Measurements from ENCODE around the gene ZMYND12. TPM values are rescaled to one million over a fixed set of nuclear protein-coding genes. Genes with fewer than 3 reads are reported as not detected.

The ZMYND12 gene
- total RNA-seq, 1 experiment from 2014 or later, result not detected

DNA sequence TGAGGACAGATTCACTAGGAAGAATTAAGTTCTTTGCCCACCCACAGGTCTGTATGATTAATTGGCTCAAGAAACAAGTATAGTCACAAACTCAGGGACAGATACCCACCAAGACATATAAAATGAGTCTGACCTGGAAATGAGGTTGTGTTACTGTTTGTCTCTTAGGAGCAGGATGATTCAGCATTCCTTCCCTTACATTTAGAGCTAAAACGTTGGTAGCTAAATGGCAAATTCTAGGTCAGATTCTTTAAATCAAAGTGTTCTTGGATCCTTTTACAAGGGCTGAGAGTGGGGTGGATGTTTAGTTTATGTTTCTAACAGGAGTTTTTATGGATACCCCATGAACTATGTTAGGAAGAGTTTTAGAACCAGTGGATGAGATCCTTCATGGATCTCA is 70.5 kb downstream of the ZMYND12 start:
- Histone ChIP-seq H4K20me1 (ENCODE audit: low read length) (no peaks in the 10 kb centered on the region), H3K9me2 (replicated peaks; ENCODE audit: low read length) (no peaks in the 10 kb centered on the region), H3K27ac (ENCODE audit: low read length) (no peak overlapping the region), H3K36me3 (ENCODE audit: low read depth, low read length) (no peaks in the 10 kb centered on the region), H3K9ac (ENCODE audit: low read length) (no peak overlapping the region), H3F3A (ENCODE audit: low read length, unreplicated experiment) (no peaks in the 10 kb centered on the region), H3K4me3 (ENCODE audit: low read length) (no peak overlapping the region), H3K27me3 (ENCODE audit: low read length) (no peaks in the 10 kb centered on the region), H2AFZ (ENCODE audit: low read length) (peak overlapping the region; percentile 15; the same call in 1 of the 2 replicates), H3K4me2 (ENCODE audit: low read length) (no peak overlapping the region), H3K9me3 (ENCODE audit: low read length) (no peaks in the 10 kb centered on the region), H3K4me1 (ENCODE audit: insufficient read depth, low read length) (peaks cover 12% of the 10 kb centered on the region), H3K79me2 (ENCODE audit: low read length) (no peaks in the 10 kb centered on the region)
- BruUV-seq (replicated peaks), result no TSS peak
- TF ChIP-seq EZH2phosphoT487 (IDR thresholded peaks at IDR 0.05; ENCODE audit: borderline replicate concordance, low read length), result no peak
- TF ChIP-seq, protein P1, sequence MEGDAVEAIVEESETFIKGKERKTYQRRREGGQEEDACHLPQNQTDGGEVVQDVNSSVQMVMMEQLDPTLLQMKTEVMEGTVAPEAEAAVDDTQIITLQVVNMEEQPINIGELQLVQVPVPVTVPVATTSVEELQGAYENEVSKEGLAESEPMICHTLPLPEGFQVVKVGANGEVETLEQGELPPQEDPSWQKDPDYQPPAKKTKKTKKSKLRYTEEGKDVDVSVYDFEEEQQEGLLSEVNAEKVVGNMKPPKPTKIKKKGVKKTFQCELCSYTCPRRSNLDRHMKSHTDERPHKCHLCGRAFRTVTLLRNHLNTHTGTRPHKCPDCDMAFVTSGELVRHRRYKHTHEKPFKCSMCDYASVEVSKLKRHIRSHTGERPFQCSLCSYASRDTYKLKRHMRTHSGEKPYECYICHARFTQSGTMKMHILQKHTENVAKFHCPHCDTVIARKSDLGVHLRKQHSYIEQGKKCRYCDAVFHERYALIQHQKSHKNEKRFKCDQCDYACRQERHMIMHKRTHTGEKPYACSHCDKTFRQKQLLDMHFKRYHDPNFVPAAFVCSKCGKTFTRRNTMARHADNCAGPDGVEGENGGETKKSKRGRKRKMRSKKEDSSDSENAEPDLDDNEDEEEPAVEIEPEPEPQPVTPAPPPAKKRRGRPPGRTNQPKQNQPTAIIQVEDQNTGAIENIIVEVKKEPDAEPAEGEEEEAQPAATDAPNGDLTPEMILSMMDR (conservative IDR thresholded peaks at IDR 0.05; ENCODE audit: low read depth, low read length), result no peak
- no peak for TF ChIP-seq EZH2 (IDR thresholded peaks at IDR 0.05; ENCODE audit: low read length, unreplicated experiment)
- ATAC-seq (no peak), DNase-seq (peak; percentile 38)
- intact Hi-C loops (cut with micrococcal nuclease), result no loop called here
- ChIA-PET CTCF (no interaction called here), POLR2A (ENCODE audit: unreplicated experiment) (no interaction called here)

DNA sequence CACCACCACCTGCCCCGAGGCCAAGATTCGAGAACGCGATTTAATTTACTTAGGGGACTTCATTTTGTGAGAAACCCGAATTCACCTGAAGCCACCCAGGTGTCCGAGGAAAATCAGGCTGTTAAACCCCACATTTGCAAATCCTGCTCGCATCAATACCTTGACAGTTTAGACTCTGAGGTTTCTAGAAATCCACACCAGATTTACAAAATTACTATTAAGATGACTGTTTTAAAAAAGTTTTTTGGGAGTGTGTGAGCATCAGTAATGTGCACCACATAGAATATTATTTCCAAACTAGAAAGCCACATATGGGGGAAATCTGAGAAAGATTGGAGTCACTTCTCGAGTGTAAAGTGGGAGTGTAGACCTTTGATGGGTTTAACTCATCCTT is 74.5 kb downstream of the ZMYND12 start:
- Histone ChIP-seq H3K9me3 (ENCODE audit: low read length) (no peaks in the 10 kb centered on the region), H3F3A (ENCODE audit: low read length, unreplicated experiment) (no peaks in the 10 kb centered on the region), H2AFZ (ENCODE audit: low read length) (peak overlapping the region; percentile 88), H3K4me1 (ENCODE audit: insufficient read depth, low read length) (peaks cover 16% of the 10 kb centered on the region), H3K4me2 (ENCODE audit: low read length) (peak overlapping the region; percentile 95), H4K20me1 (ENCODE audit: low read length) (no peaks in the 10 kb centered on the region), H3K9ac (ENCODE audit: low read length) (0 out of 2 replicates have a peak overlapping the region, but pooled peaks have one; percentile 4), H3K36me3 (ENCODE audit: low read depth, low read length) (no peaks in the 10 kb centered on the region), H3K9me2 (replicated peaks; ENCODE audit: low read length) (no peaks in the 10 kb centered on the region), H3K27me3 (ENCODE audit: low read length) (no peaks in the 10 kb centered on the region), H3K27ac (ENCODE audit: low read length) (no peak overlapping the region), H3K79me2 (ENCODE audit: low read length) (no peaks in the 10 kb centered on the region), H3K4me3 (ENCODE audit: low read length) (peak overlapping the region; percentile 78)
- TSS peak; percentile 48 for BruUV-seq (replicated peaks)
- ChIA-PET CTCF (no interaction called here), POLR2A (ENCODE audit: unreplicated experiment) (no interaction called here)
- ATAC-seq (no peak), DNase-seq (no peak)
- TF ChIP-seq, protein P1 (conservative IDR thresholded peaks at IDR 0.05; ENCODE audit: low read depth, low read length), result no peak
- TF ChIP-seq EZH2phosphoT487 (IDR thresholded peaks at IDR 0.05; ENCODE audit: borderline replicate concordance, low read length) (no peak), EZH2 (IDR thresholded peaks at IDR 0.05; ENCODE audit: low read length, unreplicated experiment) (no peak)
- intact Hi-C loops (cut with micrococcal nuclease), result no loop called here

DNA sequence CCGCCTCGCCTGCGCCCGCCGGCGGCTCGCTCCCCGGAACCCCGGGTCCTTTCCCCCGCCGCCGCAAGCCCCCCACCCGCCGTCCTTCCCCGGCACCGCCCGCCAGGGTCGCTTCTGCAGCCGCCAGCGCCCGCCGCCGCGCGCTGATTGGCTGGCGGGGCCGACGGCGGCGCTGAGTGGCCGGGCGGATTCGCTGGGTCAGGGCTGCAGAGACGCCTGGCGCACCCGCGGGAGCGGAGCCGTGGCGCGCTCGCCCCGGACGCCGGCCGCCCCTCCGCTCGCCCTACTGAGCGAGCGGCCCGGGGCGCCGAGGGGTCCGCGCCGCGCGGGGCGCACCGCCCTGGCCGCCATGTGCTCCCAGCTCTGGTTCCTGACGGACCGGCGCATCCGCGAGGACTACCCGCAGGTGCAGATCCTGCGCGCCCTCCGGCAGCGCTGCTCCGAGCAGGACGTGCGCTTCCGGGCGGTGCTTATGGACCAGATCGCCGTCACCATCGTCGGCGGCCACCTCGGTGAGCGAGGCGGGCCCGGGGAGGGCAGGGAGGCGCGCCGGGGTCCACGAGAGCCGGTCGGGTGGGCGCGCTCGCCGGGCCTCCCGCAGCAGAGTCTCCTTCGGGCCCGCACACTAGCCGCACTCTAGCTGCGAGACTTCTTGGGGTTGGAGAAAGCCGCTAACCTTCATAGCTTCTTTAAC is 75.1 kb downstream of the ZMYND12 start, which contains the start of gene RIMKLA:
Gene RIMKLA (plus strand): TSS at position 207 of the 694 bp plus-strand sequence. CDS start 143 bp downstream, at position 350.
- no peaks in the 10 kb centered on the region for H4K20me1 ChIP-seq (ENCODE audit: low read length)
- H3K27me3 ChIP-seq (ENCODE audit: low read length), result no peaks in the 10 kb centered on the region
- peak within 1 kb of the TSS; percentile 92 for H2AFZ ChIP-seq (ENCODE audit: low read length)
- intact Hi-C loops (cut with micrococcal nuclease), result no loop called here
- no peaks in the 10 kb centered on the region for H3K9me3 ChIP-seq (ENCODE audit: low read length)
- DNase-seq (peak; percentile 63), ATAC-seq (peak; percentile 95)
- H3K9ac ChIP-seq (ENCODE audit: low read length), result 0 out of 2 replicates have a peak within 1 kb of the TSS, but pooled peaks have one; percentile 23
- peak within 1 kb of the TSS; percentile 78 for H3K4me3 ChIP-seq (ENCODE audit: low read length)
- ChIA-PET POLR2A (ENCODE audit: unreplicated experiment) (interaction anchor here (0.5 kb wide), 1 partner anchor 201 kb away, joined by 5 read pairs; no protein-coding TSS in a partner anchor), CTCF (no interaction called here)
- peak within 1 kb of the TSS; percentile 95 for H3K4me2 ChIP-seq (ENCODE audit: low read length)
- H3F3A ChIP-seq (ENCODE audit: low read length, unreplicated experiment), result no peaks in the 10 kb centered on the region
- H3K36me3 ChIP-seq (ENCODE audit: low read depth, low read length), result no peaks in the 10 kb centered on the region
- H3K79me2 ChIP-seq (ENCODE audit: low read length), result no peaks in the 10 kb centered on the region
- H3K4me1 ChIP-seq (ENCODE audit: insufficient read depth, low read length), result peaks cover 16% of the 10 kb centered on the region
- H3K27ac ChIP-seq (ENCODE audit: low read length), result no peak within 1 kb of the TSS
- no TSS peak for BruUV-seq (replicated peaks)
- no peak for TF ChIP-seq EZH2 (IDR thresholded peaks at IDR 0.05; ENCODE audit: low read length, unreplicated experiment)
- TF ChIP-seq, protein P1 (conservative IDR thresholded peaks at IDR 0.05; ENCODE audit: low read depth, low read length), result no peak
- TF ChIP-seq EZH2phosphoT487 (IDR thresholded peaks at IDR 0.05; ENCODE audit: borderline replicate concordance, low read length), result no peak
- H3K9me2 ChIP-seq (replicated peaks; ENCODE audit: low read length), result no peaks in the 10 kb centered on the region
